Stimulated activated CD4-positive, alpha-beta T cell treated with anti-CD3 and anti-CD28 coated beads, Interleukin-2, amount 100 ng/mL, for 4 hours (primary cell): Measurements from ENCODE around the gene HSD11B1L.
"Not testable (repeated sequence)": the region's sequence is repeated elsewhere in the genome, so short reads cannot be mapped to it uniquely, and the experiment has no call there.

Experiments used
- DNase-seq: peaks from one replicate; pipeline ENCODE4 v3.0.0-alpha.2; 2020; ENCODE audit warnings: low read depth

HSD11B1L gene

DNA sequence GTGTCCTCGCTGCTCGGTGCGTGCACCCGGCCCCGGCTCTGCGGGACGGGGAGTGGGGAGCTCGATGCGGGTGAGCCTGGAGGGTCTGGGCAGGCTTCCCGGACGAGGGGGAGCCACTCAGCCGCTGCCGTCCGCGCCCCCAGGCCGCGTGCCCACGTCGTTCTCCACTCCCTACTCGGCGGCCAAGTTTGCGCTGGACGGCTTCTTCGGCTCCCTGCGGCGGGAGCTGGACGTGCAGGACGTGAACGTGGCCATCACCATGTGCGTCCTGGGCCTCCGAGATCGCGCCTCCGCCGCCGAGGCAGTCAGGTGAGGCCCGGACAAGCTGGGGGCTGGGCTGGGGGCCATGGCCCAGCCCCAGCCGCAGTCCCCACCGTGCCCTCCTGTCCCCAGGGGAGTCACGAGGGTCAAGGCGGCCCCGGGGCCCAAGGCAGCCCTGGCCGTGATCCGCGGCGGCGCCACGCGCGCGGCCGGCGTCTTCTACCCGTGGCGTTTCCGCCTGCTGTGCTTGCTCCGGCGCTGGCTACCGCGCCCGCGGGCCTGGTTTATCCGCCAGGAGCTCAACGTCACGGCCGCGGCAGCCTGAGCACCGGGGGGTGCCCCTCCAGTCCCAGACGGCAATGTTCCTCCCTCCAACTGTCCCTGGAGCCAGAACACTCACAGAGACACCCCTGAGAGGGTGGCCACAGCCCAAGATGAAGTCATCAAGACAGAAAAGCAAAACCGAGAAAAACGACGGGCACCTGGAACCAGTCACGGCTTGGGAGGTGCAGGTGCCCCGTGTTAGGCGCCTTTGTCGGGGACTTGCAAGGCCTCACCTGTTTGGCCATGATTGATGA, 6.8 kb downstream of the HSD11B1L start:
- no peak for DNase-seq

- DNase-seq, result not testable (repeated sequence)
These were observed 7.5 kb downstream of the HSD11B1L start for GRCh38 chr19:5688262-5688881.

- DNase-seq, result peak; percentile 98
These were observed 9.5 kb downstream of the HSD11B1L start, which contains the start of gene RPL36 for GRCh38 chr19:5690125-5690954. Gene RPL36 (plus strand): TSS chr19:5690295. CDS start chr19:5690508, 213 bp downstream.

GRCh38 chr19:5690955-5691821, 10.4 kb downstream of the HSD11B1L start:
- DNase-seq, result peak; percentile 71

- DNase-seq, result no peak
These were observed 11.2 kb downstream of the HSD11B1L start for GRCh38 chr19:5691822-5692722.

DNA sequence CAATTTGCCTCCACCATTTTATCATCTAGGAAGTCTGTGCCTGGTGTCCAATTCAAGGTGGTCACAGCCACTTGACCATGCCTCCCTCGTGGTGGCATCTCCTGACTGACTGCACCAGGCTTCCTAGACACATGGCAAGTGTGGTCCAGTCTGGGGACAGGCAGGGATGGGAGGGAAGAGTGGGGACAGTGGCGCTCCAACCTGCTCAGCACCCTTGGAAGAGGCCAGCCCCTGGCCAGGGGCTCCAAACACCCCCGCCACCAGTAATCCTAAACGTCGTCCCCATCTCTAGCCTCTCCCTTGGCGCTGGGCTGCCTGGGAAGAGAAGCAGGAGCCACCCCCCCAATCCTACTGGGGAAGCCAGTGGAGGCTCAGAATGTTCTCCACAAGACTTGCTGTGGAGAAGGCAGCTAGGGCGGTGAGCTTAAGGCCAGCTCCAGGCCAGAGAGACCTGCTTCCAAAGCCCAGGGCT, 11.9 kb downstream of the HSD11B1L start:
- no peak for DNase-seq

DNA sequence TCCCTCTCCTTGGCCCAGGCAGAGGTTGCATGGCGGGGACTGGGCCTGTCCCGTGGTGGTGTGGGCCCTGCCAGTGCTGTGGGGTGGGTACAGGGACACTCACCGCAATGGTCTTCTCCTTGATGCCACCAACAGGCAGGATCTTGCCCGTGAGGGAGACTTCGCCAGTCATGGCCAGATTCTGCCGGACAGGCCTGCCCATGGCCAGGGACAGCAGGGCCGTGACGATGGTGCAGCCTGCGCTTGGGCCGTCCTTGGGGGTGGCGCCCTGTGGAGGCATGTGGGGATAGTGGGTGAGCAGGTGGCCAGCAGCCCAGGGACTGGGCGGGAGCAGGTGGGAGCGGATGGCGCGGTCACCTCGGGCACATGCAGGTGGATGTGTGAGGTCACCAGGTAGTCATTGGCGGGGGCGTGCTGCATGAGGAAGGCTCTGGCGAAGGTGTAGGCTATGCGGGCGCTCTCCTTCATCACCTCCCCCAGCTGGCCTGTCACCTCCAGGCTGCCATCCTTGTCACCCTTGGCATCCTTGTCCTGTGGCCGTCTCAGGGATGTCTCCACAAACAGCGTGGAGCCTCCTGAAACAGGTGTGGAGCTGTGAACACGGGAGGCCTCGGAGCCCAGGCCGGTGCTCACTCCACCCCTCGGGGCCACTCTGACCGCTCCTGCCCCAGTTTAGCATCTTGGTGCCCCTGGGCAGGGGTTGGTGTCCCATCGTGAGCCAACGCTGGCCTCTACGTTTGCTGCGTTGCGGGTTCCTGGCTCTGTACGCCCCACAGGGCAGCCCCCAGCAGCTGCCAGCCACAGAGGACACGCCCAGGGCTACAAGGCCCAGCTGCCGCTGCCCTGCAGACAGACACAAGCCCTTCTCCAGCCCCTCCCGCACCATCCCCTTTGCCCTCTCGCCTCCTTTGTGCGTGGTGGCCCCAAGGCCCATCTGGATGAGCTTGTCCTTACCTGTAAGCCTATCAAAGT, 12.7 kb downstream of the HSD11B1L start:
- no peak for DNase-seq

- DNase-seq, result no peak
These were observed 13.5 kb downstream of the HSD11B1L start for GRCh38 chr19:5694167-5694955.

DNA sequence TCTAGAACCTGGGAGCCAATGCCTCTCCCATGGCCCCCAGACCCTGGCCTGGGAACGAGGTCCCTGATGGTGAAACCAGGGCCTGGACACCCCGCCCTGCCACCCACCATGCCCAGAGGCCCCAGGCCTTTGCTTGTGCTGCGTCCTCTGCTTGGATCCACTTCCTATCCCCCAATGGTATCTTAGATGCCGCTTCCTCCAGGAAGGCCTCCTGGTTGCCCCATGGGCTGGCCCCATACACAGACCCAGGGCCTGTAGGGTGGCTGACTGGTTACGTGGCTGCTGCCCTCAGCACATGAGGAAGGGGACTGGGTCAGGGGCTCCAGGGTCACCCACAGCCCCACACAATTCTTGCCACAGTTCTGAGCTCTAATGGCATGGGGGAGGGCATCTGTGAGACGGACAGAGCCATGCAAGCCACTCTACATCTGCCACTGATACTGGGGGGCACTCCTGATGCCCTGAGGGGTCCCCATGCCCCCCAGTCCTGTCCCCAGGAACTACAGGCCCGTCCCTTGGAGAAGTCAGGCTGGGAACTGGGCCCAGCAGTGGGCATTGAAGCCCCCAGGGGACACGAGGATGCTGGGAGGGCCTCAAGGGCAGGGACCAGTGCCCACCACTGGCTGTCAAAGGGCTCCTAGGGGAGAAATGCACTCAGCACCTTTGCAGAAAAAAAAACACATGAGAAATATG, 14.3 kb downstream of the HSD11B1L start:
- DNase-seq, result no peak

DNA sequence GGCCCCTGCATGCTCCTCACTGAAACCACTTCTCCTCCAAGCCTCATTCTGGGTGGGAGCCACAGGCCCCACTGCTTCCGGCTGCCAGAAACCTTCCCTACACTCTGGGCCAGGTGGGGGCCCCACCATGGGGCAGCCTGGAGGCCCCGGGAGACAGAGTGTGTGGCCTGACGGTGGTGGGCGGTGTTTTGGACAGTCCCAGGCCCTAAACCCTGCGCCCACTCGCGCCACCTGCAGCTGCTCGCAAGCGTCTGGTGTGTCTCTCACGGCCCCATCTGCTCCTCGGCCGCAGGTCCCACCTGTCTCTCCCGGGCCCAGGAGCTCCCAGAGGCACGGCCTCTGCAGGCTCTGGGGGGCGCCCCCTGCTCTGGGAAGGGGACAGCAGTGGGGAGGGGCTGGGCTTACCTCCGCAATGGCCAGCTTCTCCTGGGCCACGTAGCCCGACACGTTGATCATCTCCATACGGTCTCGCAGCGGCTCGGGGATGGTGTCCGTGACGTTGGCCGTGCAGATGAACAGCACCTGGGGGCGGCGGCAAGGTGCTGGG, 14.9 kb downstream of the HSD11B1L start:
- no peak for DNase-seq

GRCh38 chr19:5696196-5697021, 15.6 kb downstream of the HSD11B1L start:
- DNase-seq, result no peak

DNA sequence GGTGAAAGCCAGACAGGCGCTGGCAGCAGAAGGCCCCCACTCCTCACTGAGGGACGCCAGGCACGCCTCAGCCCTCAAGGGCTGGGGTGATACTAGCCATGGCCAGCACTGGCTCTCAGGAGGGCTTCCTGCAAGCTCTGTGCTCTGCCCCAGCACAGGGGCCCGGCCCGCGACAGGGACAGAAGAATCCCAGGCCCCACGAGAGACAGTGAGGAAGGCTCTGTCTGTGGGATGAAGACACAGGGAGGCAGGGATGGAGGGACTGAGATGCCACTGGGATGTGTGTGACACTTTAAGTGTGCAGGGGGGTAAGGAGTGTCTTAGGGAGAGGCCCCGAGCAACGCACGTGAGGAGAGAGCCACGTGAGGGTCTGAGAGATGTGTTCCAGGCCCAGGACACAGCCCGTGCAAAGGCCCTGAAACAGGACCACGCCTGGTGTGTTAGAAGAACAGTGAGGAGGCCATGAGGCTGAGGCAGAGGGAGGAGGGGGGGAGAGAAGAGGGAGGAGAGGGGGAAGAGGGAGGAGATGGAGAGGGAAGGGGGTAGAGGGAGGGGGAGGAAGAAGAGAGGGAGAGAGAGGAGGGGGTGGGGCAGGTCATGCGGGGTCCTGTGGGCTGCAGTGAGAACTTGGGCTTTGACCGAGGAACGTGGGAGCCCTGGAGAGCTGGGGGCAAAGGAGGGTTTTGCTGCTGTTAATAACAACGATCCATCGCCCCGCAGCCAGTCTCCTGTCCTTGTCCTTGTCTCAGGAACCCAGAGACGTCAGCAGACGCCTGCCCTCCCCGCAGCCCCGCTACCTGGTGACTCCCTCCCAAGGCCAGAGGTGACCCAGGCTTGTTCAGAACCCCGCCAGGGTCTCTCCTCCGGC, 16.4 kb downstream of the HSD11B1L start:
- DNase-seq, result no peak

DNA sequence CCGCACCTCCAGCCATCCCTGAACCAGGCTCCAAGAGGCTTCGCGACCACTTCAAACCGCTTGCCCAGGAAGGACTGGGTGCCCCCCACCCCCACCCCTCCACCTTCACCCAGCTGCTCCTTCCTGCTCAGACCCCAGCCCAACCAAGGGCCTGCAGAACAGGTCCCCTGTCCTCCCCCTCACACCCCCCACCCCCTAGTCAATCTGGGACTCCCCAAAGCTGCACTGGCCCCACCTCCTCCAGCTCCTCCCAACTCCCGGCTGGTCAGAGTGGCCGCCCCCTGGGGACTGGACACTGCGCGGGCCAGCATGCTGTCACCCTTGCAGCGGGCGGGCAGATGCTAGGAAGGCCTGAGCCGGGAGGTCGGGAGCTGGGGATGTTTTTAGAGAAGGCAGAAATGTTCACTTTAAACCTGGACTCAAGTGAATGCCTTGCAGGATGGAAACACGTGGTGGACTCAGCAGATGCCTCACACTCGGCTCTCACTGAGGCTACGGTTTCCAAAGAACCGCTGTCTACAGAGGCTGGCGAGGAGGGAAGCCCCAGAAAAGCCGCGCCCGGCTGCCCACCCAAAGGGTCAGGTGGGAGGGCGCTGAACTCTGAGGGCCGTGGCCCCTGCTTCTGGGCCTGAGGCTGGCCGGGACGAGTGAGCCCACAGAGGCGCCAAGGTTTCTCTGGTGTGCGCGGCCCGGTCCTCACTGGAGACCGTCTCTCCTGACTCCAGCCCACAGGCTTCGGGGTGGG, 17.2 kb downstream of the HSD11B1L start:
- DNase-seq, result no peak

- no peak for DNase-seq
These were observed 18.0 kb downstream of the HSD11B1L start for GRCh38 chr19:5698635-5699422.
